ENCODE measurements around the gene GPR161. TPM values are rescaled to one million over a fixed set of nuclear protein-coding genes. Genes with fewer than 3 reads are reported as not detected.

The GPR161 gene
- total and polyA plus RNA-seq, 9 donors: 7.4 to 23.4 (median 16.1) TPM

DNA sequence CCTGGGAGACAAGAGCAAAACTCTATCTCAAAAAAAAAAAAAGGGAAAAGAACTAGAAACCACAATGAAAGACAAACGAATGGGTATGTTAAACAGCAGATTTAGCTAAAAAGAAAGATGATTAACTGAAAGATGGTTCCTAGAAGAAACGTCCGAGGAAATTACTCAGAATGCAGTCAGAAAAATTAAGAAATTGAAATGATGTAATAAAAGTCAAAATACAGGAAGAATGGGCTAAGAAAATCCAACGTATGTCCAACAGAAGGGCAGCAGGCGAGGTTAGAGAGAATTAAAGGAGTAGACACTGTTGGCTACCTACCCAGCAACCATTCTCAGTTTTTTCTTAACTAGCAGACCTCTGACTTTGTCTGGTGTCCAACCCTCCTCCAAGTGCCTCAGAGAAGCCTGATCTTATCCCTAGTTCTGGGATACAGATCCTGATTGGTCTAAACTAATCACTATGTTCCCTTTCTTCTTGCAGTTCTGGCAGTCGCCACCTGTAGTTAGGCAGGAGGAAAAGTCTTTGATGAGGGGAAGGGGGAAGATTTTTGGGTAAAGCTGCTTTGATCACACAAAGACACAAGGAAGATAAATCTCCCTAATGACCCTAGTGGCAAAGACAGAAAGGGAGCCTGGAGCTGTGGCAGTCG is 25.7 kb downstream of the GPR161 start:
- Histone ChIP-seq H3K9me3 (no peaks in the 10 kb centered on the region), H3K4me3 (no peak overlapping the region), H3K27ac (no peak overlapping the region), H3K4me1 (ENCODE audit: insufficient read depth) (peaks cover 2% of the 10 kb centered on the region), H3K27me3 (no peaks in the 10 kb centered on the region), H3K36me3 (no peaks in the 10 kb centered on the region)
- intact Hi-C loops (cut with DNase I): no loop called here
- 69 to 84% (median 83%) methylated on average over 7 of the region's 7 CpGs for WGBS, 3 donors
- no peak for DNase-seq
- TF ChIP-seq EP300 (IDR thresholded peaks at IDR 0.05) (no peak), POLR2A (IDR thresholded peaks at IDR 0.05) (no peak)
- TF ChIP-seq, protein P1, sequence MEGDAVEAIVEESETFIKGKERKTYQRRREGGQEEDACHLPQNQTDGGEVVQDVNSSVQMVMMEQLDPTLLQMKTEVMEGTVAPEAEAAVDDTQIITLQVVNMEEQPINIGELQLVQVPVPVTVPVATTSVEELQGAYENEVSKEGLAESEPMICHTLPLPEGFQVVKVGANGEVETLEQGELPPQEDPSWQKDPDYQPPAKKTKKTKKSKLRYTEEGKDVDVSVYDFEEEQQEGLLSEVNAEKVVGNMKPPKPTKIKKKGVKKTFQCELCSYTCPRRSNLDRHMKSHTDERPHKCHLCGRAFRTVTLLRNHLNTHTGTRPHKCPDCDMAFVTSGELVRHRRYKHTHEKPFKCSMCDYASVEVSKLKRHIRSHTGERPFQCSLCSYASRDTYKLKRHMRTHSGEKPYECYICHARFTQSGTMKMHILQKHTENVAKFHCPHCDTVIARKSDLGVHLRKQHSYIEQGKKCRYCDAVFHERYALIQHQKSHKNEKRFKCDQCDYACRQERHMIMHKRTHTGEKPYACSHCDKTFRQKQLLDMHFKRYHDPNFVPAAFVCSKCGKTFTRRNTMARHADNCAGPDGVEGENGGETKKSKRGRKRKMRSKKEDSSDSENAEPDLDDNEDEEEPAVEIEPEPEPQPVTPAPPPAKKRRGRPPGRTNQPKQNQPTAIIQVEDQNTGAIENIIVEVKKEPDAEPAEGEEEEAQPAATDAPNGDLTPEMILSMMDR (IDR thresholded peaks at IDR 0.05): no peak

DNA sequence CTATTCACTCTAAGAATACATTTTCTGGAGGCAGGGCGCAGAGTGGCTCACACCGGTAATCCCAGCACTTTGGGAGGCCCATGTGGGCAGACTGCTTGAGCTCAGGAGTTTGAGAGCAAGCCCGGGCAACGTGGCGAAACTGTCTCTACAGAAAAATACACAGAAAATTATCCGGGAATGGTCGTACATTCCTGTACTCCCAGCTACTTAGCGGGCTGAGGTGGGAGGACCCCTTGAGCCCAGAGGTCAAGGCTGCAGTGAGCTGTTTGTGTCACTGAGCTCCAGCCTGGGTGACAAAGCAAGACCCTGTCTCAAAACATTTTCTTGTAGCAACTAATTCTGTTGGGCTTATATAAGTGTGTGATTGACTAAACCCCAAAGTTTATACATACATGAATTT is 30.5 kb downstream of the GPR161 start:
- H3K27ac ChIP-seq: no peak overlapping the region
- H3K4me3 ChIP-seq: no peak overlapping the region
- TF ChIP-seq, protein P1 (IDR thresholded peaks at IDR 0.05): no peak
- no peak for TF ChIP-seq POLR2A (IDR thresholded peaks at IDR 0.05)
- H3K36me3 ChIP-seq: no peaks in the 10 kb centered on the region
- 63 to 79% (median 65%) methylated on average over 8 of the region's 8 CpGs for WGBS, 3 donors
- DNase-seq: no peak
- intact Hi-C loops (cut with DNase I): no loop called here
- no peaks in the 10 kb centered on the region for H3K27me3 ChIP-seq
- H3K9me3 ChIP-seq: no peaks in the 10 kb centered on the region
- no peaks in the 10 kb centered on the region for H3K4me1 ChIP-seq (ENCODE audit: insufficient read depth)

GRCh38 chr1:168105846-168106245 is 30.9 kb downstream of the GPR161 start:
- H3K4me1 ChIP-seq (ENCODE audit: insufficient read depth): no peaks in the 10 kb centered on the region

GRCh38 chr1:168104535-168104934 is 32.2 kb downstream of the GPR161 start:
- no peak for TF ChIP-seq EP300 (IDR thresholded peaks at IDR 0.05)
- TF ChIP-seq, protein P1 (IDR thresholded peaks at IDR 0.05): no peak
- TF ChIP-seq POLR2A (IDR thresholded peaks at IDR 0.05): no peak
- H3K4me3 ChIP-seq: no peak overlapping the region
- H3K9me3 ChIP-seq: no peaks in the 10 kb centered on the region
- WGBS, 3 donors: 85 to 89% (median 88%) methylated on average over 11 of the region's 11 CpGs
- H3K27ac ChIP-seq: no peak overlapping the region
- intact Hi-C loops (cut with DNase I): no loop called here
- no peaks in the 10 kb centered on the region for H3K4me1 ChIP-seq (ENCODE audit: insufficient read depth)
- no peaks in the 10 kb centered on the region for H3K27me3 ChIP-seq
- DNase-seq: no peak
- no peaks in the 10 kb centered on the region for H3K36me3 ChIP-seq

More at GRCh38 chr1:168105846-168106245, 30.9 kb downstream of the GPR161 start:
- H3K4me3 ChIP-seq: no peak overlapping the region
- no peaks in the 10 kb centered on the region for H3K36me3 ChIP-seq
- intact Hi-C loops (cut with DNase I): no loop called here
- H3K9me3 ChIP-seq: no peaks in the 10 kb centered on the region
- WGBS, 3 donors: 89 to 95% (median 90%) methylated on average over 6 of the region's 6 CpGs
- H3K27ac ChIP-seq: no peak overlapping the region
- no peak for DNase-seq
- no peaks in the 10 kb centered on the region for H3K27me3 ChIP-seq
- TF ChIP-seq EP300 (IDR thresholded peaks at IDR 0.05) (no peak), POLR2A (IDR thresholded peaks at IDR 0.05) (no peak)
- TF ChIP-seq, protein P1 (IDR thresholded peaks at IDR 0.05): no peak
